Right renal cortex interstitium (tissue), 3 donors: ENCODE results near the gene CEP104. TPM values are rescaled to one million over a fixed set of nuclear protein-coding genes. Genes with fewer than 3 reads are reported as not detected.

Experiments used
- DNase-seq, 3 donors: peaks; one replicate each; pipeline ENCODE4 v3.0.0-alpha.2; 2013; ENCODE audit warnings: low read depth in 3 of 3, low spot score in 2 of 3
- polyA plus RNA-seq, 3 donors: library from polyadenylated mRNA; unstranded; fragments of 120-200 nt; gene quantifications; one replicate each; pipeline ENCODE4 v1.2.1, GENCODE V29; 2013; ENCODE audit not compliant: insufficient read length in 3 of 3

Gene CEP104
- polyA plus RNA-seq, 3 donors = 35.5 to 41.8 (median 37.0) TPM

GRCh38 chr1:3894626-3895278 is 37.7 kb upstream of the CEP104 start:
- DNase-seq = no peak

DNA sequence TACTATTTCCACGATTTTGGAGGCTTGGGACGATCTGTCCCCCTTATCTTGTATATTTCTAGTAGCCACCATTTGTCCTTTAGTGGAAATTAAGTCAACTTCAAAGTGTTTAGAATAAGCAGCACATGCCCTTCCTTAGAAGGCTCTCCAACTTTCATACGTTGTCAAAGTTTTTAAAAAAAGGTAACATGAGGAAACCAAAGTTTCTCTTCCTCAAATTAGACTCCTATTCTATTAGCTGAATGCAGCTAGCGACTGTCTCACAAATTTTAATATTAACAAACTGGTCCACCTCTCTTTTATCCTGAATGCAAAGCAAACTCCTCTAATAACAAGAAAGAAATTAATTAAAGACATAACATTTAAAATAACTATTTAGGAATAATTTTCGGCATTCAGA is 36.2 kb upstream of the CEP104 start:
- DNase-seq = no peak

DNA sequence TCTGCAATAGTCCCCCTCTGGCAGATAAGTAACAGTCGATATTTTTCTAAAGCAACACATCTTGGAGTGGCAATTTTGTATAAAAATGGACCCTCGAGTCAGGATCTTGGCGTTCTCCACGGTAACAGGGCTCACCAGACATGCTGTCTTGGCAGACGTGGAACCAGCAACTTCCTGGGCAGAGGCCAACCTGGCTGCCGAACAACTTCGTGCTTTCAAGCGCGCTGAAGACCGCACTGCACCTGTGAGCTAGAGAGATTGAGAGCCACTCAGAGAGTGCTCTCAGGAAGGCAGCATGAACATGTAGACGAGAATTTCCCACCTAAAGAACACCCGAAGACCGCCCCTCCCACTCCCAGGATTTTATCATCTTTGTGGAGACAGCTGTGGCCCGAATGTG is 35.7 kb upstream of the CEP104 start:
- no peak for DNase-seq

- DNase-seq = no peak
These were observed 34.4 kb upstream of the CEP104 start for GRCh38 chr1:3891329-3891865.

DNA sequence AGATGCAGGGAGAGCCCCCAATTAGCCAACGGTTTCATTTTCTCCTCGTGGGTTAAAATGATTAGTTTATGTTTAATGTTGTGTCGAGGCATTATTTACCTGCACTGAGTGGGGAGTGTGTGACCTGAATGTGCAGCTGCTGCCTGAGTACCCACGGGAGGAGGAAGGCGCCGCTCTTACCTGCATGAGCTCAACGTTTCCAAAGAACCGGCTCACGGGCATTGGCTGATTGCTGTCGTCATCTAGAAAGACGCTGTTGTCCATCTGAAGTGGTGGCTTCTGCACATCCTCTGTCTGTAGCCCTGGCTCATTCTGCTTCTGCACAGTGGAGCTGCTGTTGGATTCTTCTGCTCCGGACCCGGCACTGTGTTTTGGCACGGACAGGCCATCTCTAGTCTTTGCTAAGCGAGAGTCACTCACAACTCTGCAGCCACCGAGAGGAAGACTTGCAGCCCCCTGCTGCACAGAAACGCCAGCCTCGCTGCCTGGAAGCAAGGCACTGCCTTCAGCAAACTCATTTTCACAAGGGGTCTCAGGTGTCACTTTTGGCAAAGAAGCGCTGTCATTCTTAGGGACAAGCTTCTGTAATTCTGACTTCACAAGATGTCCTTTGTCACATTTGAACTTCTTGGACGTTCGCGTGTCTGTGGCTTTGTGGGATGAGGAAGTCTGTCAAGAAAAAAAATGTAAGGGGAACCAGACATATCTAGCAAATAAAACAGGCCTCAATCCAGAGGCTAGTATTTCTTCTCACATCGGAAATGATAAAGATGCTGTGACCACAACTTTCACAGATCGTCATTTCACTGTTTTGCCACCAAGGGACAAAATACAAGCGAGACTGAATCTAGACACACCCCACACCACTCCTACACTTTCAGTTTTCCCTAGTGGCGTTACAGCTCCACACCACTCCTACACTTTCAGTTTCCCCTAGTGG is 33.6 kb upstream of the CEP104 start:
- no peak for DNase-seq

- DNase-seq = no peak
These were observed 32.9 kb upstream of the CEP104 start for GRCh38 chr1:3889936-3890335.

DNA sequence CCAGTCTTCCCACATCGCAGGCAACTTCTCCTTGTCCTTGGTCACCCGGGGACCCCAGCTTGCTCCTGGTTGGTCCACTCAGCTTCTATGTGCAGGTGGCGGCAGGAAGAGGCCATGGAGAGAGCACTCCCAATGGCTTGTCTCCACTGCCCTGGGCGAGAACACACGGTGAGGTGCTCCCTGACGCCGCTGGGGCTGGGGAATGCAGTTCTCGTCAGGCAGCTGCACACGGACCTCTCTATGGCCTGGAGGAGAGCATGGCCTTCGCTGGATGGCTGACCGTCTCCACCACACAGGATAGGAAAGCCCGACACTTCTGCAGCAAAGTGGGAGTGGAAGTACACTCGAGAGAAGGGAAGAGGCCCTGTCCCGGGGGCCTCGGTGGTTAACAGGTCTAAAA is 31.3 kb upstream of the CEP104 start:
- no peak for DNase-seq

GRCh38 chr1:3886691-3887090 is 29.7 kb upstream of the CEP104 start:
- no peak for DNase-seq

DNA sequence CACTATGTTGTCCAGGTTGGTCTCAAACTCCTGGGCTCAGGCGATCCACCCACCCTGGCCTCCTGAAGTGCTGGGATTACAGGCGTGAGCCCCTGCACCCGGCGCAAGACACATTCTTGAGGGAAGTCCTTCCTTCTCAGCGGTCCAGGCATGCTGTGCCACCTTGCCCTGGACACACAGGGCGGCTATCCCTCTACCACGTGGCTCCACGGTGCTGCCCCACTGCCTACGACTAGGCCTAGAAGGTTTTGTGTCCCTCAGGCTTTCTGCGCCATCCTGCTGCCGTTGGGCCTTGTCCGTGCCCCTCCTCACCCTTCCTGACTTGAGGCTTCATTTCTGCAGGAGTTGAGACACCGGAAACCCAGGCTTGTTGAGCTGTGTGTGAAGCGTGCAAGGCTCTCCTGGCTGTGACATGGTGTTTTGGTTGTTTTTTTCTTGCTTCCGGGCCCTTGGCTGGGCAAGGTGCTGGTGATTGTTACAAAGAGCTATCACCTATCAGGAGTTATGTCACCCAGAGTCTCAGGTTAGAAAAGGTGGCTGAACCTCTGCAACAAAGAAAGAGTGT is 29.2 kb upstream of the CEP104 start:
- DNase-seq = no peak

DNA sequence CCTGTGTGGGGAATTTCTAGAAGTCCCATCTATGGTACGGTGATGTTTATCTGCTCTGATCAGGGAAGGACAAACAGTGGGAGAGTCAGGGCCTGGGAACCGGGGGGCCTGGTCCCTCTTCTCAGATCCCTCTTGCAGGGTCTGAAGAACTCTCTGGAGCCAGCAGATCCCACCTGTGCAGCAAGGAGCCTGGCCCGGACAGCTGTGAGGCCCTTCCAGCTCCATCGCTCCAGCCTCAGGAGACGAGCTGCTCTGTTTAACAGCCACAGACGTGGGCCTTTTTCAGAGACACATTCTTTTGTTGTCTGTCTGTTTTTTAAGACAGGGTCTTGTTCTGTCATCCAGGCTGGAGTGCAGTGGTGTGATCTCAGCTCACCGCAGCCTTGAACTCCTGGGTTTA is 28.6 kb upstream of the CEP104 start:
- DNase-seq = no peak

DNA sequence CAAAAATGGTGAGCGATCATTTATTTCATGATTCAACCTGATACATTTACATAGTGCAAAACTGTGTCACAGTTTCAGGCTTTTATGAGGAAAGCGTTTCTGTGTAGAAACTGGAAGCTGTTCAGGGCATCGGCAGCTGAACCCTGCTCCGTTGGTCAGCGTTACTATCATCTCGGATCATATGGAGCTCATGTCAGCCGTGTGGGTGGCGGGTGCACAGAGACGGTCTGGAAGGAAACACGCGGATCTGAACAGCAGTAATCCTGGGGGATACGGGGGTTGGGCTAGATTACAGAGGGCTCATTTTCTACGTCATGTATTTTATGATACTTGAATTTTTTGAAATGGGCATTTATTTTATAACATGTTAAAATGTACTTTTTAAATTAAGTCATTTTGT is 28.0 kb upstream of the CEP104 start:
- no peak for DNase-seq

GRCh38 chr1:3883194-3883925 is 26.3 kb upstream of the CEP104 start:
- DNase-seq = no peak

- DNase-seq = no peak
These were observed 24.1 kb upstream of the CEP104 start for GRCh38 chr1:3881193-3881480.

- DNase-seq = no peak
These were observed 23.6 kb upstream of the CEP104 start for GRCh38 chr1:3880429-3881192.

- no peak for DNase-seq
These were observed 22.9 kb upstream of the CEP104 start for GRCh38 chr1:3879787-3880428.

- no peak for DNase-seq
These were observed 22.1 kb upstream of the CEP104 start for GRCh38 chr1:3879099-3879498.

DNA sequence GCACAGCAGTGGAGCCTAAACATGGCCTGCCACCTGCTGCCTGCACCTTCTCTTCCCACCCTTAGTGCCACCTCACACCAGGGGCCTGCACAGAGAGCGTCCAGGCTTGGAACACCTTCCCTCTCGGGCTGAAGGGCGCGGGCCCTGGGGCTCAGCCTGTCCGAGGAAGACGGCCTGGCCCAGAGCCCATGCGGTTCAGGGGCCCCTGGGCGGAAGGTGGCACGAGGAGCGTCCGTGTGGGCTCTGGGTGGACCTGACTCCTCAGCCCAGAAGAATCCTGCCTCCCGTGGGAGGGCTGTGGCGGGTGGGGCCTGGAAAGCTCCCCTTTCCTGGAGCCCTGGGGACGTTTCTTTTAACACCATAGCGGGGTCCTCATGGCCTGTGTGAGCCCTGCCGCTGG is 19.7 kb upstream of the CEP104 start:
- no peak for DNase-seq

GRCh38 chr1:3874736-3875135 is 17.7 kb upstream of the CEP104 start:
- DNase-seq = no peak

DNA sequence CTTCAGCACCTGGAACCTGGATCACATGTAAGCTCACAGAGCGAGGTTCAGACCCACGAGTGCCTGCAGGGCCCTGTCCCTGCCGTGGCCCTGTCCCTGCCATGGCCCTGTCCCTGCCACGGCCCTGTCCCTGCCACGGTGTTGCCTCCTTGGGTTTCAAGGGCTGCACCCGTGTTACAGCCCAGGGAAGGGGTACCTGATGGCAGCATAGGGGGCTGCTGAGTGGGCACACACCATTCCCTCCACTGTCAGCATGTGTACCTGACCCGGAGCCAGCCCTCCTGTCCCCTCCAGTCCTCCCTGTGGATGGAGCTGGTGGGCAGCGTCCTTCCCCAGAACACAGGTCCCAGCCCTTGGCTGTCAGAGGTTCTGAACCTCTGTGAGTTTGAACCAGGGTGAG is 15.5 kb upstream of the CEP104 start:
- no peak for DNase-seq

DNA sequence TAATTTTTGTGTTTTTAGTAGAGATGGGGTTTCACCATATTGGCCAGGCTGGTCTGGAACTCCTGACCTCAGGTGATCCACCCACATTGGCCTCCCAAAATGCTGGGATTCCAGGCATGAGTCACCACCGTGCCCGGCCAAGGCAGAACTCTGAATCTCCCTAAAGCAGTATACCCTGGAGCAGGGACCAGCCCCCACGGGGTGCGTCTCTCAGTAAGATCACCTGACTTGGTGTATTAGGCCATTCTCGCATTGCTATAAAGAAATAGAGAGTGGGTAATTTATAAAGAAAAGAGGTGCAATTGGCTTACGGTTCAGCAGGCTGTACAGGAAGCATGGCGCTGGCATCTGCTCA is 14.4 kb upstream of the CEP104 start:
- no peak for DNase-seq
